SK-N-SH (cell line): ENCODE measurements around the gene TIMM10. TPM values are rescaled to one million over a fixed set of nuclear protein-coding genes. Genes with fewer than 3 reads are reported as not detected.
A peak's percentile ranks its signal among the peaks of the same experiment; 100 is the strongest.

Experiments
- CTCF ChIA-PET: fragments of 300-600, 350-600 bp; formaldehyde crosslinking; extraction: SDS; loops from one replicate; lab custom pipeline; 2021; lab: Yijun Ruan, JAX
- POLR2A ChIA-PET: fragments of 350-600 bp; sonication (Branson Sonifier 250); formaldehyde crosslinking; extraction: SDS; loops from one replicate; lab custom pipeline; 2020; ENCODE audit warnings: antibody characterized with exemption, inconsistent platforms; lab: Yijun Ruan, JAX
- DNase-seq: peaks from one replicate; pipeline ENCODE4 v3.0.0; 2012
- H2AFZ ChIP-seq: fragments of 200-600 bp; sonication (generic); 2 replicates; pipeline ENCODE4 v1.8.1; 2016; ENCODE audit warnings: antibody characterized with exemption, mild to moderate bottlenecking, low read depth
- H3F3A ChIP-seq: fragments of 200-600 bp; sonication (generic); replicated peaks from 2 replicates; pipeline ENCODE3; 2016; ENCODE audit warnings: antibody characterized with exemption, mild to moderate bottlenecking; ENCODE audit not compliant: insufficient read depth
- H3K27ac ChIP-seq, 2 experiments: fragments of 200-500 bp in 1 of 2; fragments of 200-600 bp in 1 of 2; sonication (Bioruptor generic) in 1 of 2; sonication (generic), shearing (Covaris generic) in 1 of 2; 2 replicates each; pipeline versions ENCODE4 v1.5.1 to v1.6.1; 2014 to 2016; ENCODE audit warnings: low read depth in 2 of 2, inconsistent platforms in 1 of 2, low read length in 1 of 2, mild to moderate bottlenecking in 1 of 2, mixed read lengths in 1 of 2
- H3K27me3 ChIP-seq: fragments of 200-600 bp; sonication (generic), shearing (Covaris generic); 2 replicates; pipeline ENCODE4 v1.6.1; 2016; ENCODE audit warnings: mixed run types; ENCODE audit not compliant: insufficient read depth
- H3K36me3 ChIP-seq, 2 experiments: fragments of 200-500 bp in 1 of 2; fragments of 200-600 bp in 1 of 2; sonication (Bioruptor generic) in 1 of 2; sonication (generic) in 1 of 2; replicated peaks in 1 of 2; 2 replicates each; pipeline versions ENCODE3 to v1.5.1; 2014 to 2016; ENCODE audit warnings: low read length in 1 of 2, mild to moderate bottlenecking in 1 of 2; ENCODE audit not compliant: insufficient read depth in 2 of 2, control insufficient read depth in 1 of 2
- H3K4me1 ChIP-seq, 2 experiments: fragments of 200-500 bp in 1 of 2; fragments of 200-600 bp in 1 of 2; sonication (Bioruptor generic) in 1 of 2; sonication (generic), shearing (Covaris generic) in 1 of 2; 2 replicates each; pipeline versions ENCODE4 v1.5.1 to v1.6.1; 2014 to 2016; ENCODE audit warnings: low read depth in 1 of 2, low read length in 1 of 2, mixed run types in 1 of 2; ENCODE audit not compliant: insufficient read depth in 2 of 2, control insufficient read depth in 1 of 2
- H3K4me2 ChIP-seq: fragments of 200-600 bp; sonication (generic), shearing (Covaris generic); 2 replicates; pipeline ENCODE4 v1.6.1; 2017; ENCODE audit warnings: mixed run types
- H3K4me3 ChIP-seq, 2 experiments: fragments of 200-500 bp in 1 of 2; fragments of 200-600 bp in 1 of 2; sonication (Bioruptor generic) in 1 of 2; sonication (generic), shearing (Covaris generic) in 1 of 2; 2 replicates each; pipeline versions ENCODE4 v1.5.1 to v1.8.1; 2014 to 2016; ENCODE audit warnings: low read depth in 2 of 2, inconsistent platforms in 1 of 2, low read length in 1 of 2, mild to moderate bottlenecking in 1 of 2, mixed read lengths in 1 of 2, moderate library complexity in 1 of 2
- H3K79me2 ChIP-seq: fragments of 200-600 bp; sonication (generic); 2 replicates; pipeline ENCODE4 v1.8.1; 2017; ENCODE audit warnings: mild to moderate bottlenecking; ENCODE audit not compliant: insufficient read depth
- H3K9ac ChIP-seq: fragments of 200-600 bp; sonication (generic); 2 replicates; pipeline ENCODE4 v1.6.1; 2017; ENCODE audit warnings: mixed run types
- H3K9me2 ChIP-seq: fragments of 200-600 bp; sonication (generic); 2 replicates; pipeline ENCODE4 v1.6.1; 2017; ENCODE audit warnings: mixed run types
- H3K9me3 ChIP-seq: fragments of 200-600 bp; sonication (generic); 2 replicates; pipeline ENCODE4 v1.6.1; 2017; ENCODE audit warnings: mixed run types, mild to moderate bottlenecking, moderate library complexity
- H4K20me1 ChIP-seq: fragments of 200-600 bp; sonication (generic); 2 replicates; pipeline ENCODE4 v1.6.1; 2017; ENCODE audit warnings: mild to moderate bottlenecking, mixed run types; ENCODE audit not compliant: insufficient read depth
- CHD2 ChIP-seq: fragments of 150-350 bp; IDR thresholded peaks from 2 replicates; pipeline ENCODE4 v1.6.1; 2018; ENCODE audit warnings: low read length; ENCODE audit not compliant: partially characterized antibody
- EP300 ChIP-seq, 2 experiments: IDR thresholded peaks; 2 replicates each; pipeline versions ENCODE4 v1.4.0 to v1.6.1; 2012; ENCODE audit warnings: borderline replicate concordance in 1 of 2, low read depth in 1 of 2, low read length in 1 of 2
- FOSL2 ChIP-seq: IDR thresholded peaks from 2 replicates; pipeline ENCODE4 v1.4.0; 2012; ENCODE audit warnings: low read depth, mild to moderate bottlenecking, moderate library complexity, borderline replicate concordance
- FOXJ3 ChIP-seq: sonication (generic); formaldehyde crosslinking; IDR thresholded peaks from 2 replicates; pipeline ENCODE4 v1.5.1; 2020; ENCODE audit warnings: mild to moderate bottlenecking, missing genetic modification reagents
- GATA2 ChIP-seq: sonication (generic); formaldehyde crosslinking; IDR thresholded peaks from 2 replicates; pipeline ENCODE4 v1.5.0; 2020; ENCODE audit warnings: mild to moderate bottlenecking, missing genetic modification reagents
- MAX ChIP-seq: IDR thresholded peaks from 2 replicates; pipeline ENCODE4 v1.4.0; 2012; ENCODE audit warnings: low read depth
- MXI1 ChIP-seq: IDR thresholded peaks from 2 replicates; pipeline ENCODE4 v1.6.1; 2012; ENCODE audit warnings: mild to moderate bottlenecking, low read depth, low read length, improper control_type of control experiment
- NFIC ChIP-seq: IDR thresholded peaks from 2 replicates; pipeline ENCODE4 v1.4.0; 2012; ENCODE audit warnings: borderline replicate concordance
- POLR2AphosphoS5 ChIP-seq: IDR thresholded peaks from 2 replicates; pipeline ENCODE4 v1.6.1; 2012; ENCODE audit warnings: low read depth, low read length
- TCF12 ChIP-seq: IDR thresholded peaks from 2 replicates; pipeline ENCODE4 v1.4.0; 2012
- USF1 ChIP-seq: IDR thresholded peaks from 2 replicates; pipeline ENCODE4 v1.4.0; 2012; ENCODE audit warnings: low read depth, borderline replicate concordance
- USF2 ChIP-seq: fragments of 150-350 bp; IDR thresholded peaks from 2 replicates; pipeline ENCODE4 v1.6.1; 2017; ENCODE audit warnings: antibody characterized with exemption, low read length, low read depth, borderline replicate concordance
- YY1 ChIP-seq: IDR thresholded peaks from 2 replicates; pipeline ENCODE4 v1.4.0; 2012; ENCODE audit warnings: low read depth, mild to moderate bottlenecking
- WGBS: methylation state at CpG from one replicate; pipeline ENCODE4 v1.1.6; 2017; ENCODE audit warnings: low lambda C conversion rate; 5-methylcytosine and 5-hydroxymethylcytosine counted together
- polyA plus RNA-seq, 3 experiments: library from polyadenylated mRNA; depleted of rRNA; stranded (reverse); fragments of >200 nt; gene quantifications; 2 replicates each; pipeline ENCODE4 v1.2.3, GENCODE V29; 2012

TIMM10 gene
- polyA plus RNA-seq, 1 of the 3 experiments (the other 2 are of a cell fraction), result 179 TPM

DNA sequence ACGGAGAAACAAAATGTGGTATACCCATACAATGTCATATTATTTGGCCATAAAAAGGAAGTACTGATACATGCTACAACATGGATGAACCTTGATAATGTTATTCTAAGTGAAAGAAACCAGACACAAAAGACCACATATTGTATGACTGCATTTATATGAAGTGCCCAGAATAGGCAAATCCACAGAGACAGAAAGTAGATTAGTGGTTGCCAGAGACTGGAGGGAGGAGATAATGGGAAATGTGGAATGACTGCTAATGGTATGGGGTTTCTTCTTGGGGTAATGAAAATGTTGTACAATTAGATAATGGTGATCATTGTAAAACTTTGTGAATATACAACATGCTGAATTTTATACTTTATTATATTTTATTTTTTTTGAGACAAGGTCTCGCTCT is 9.4 kb downstream of the TIMM10 start (continued):
- TF ChIP-seq YY1 (no peak), NFIC (no peak)

- Histone ChIP-seq H3K4me2 (peak overlapping the region; percentile 94), H3K9me3 (no peaks in the 10 kb centered on the region), H4K20me1 (no peaks in the 10 kb centered on the region), H3F3A (no peaks in the 10 kb centered on the region), H3K27me3 (no peaks in the 10 kb centered on the region), H3K4me1 (peaks cover 0 to 9% of the 10 kb centered on the region in 2 experiments; a peak in 1 of 4 replicates), H3K9ac (peak overlapping the region; percentile 40), H3K27ac (no peak overlapping the region), H3K4me3 (peak overlapping the region; percentile 69 to 78), H3K79me2 (no peaks in the 10 kb centered on the region), H3K9me2 (no peaks in the 10 kb centered on the region), H3K36me3 (no peaks in the 10 kb centered on the region), H2AFZ (peak overlapping the region; percentile 85)
- POLR2A ChIA-PET, result interaction anchor here (0.8 to 1.9 kb wide), 2 partner anchors 17 to 22 kb away, joined by 3 to 5 read pairs; no protein-coding TSS in a partner anchor
- CTCF ChIA-PET, result interaction anchor here (0.7 to 6.9 kb wide), 11 partner anchors 12 to 170 kb away, joined by 3 to 106 read pairs (median 18); partner anchors contain the start of genes RTN4RL2, TIMM10 and UBE2L6
- no peak for DNase-seq
- no peak for TF ChIP-seq POLR2AphosphoS5
- TF ChIP-seq GATA2 (CRISPR knock-in tag), result no peak
- no peak for TF ChIP-seq MAX
- no peak for TF ChIP-seq FOSL2
- no peak for TF ChIP-seq CHD2
- TF ChIP-seq NFIC, result no peak
- no peak for TF ChIP-seq EP300 (IDR thresholded peaks at IDR 0.05; ENCODE audit: borderline replicate concordance in 1 of 2, low read depth in 1 of 2, low read length in 1 of 2)
- 34% methylated on average over 5 of the region's 5 CpGs for WGBS
Observed at GRCh38 chr11:57516061-57516443, 14.5 kb downstream of the TIMM10 start.

DNA sequence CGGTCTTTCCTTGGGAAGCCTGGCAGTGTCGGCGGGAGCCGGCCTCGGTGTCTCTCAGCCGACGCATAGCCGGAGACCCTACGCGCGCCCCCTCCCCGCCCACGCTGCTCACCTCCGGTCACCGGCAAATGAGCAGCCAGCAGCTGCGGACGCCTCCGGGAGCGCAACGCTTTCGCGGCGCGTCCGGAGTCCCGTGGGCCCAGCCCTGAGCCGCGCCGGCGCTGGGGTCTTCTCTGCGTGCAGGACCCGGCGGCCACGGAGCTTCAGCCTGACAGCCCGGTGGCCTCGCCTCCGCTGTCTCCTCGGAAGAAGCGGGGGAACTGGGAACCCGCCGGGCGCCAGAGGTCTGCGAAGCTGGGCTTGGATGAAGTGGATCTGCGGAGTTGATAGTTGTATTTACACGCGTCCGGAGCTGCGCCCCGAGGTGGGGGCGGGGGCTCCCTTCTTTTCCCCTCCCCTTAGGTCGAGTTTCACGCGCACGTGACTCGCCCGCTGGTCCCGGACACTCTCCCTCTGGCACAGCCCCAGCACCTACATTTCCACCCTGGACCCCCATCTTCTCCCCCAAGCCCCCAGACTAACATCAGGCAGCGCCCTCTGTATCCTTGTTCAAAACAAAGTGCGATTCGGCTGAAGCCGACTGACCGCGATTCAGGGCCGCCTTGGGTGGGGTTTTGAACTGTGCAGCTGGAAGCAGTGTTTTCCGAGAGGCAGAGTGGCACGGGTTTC is 15.1 kb downstream of the TIMM10 start, which contains the start of gene SLC43A1:
Gene SLC43A1 (minus strand): TSS at position 371 of the 729 bp plus-strand sequence. CDS start 1,591 bp downstream, outside the sequence.
- DNase-seq, result peak; percentile 74
- no peak within 1 kb of the TSS; a peak in 1 of 4 replicates for H3K27ac ChIP-seq
- WGBS, result 3% methylated on average over 23 of the region's 66 CpGs
- peak within 1 kb of the TSS; percentile 85 for H2AFZ ChIP-seq
- POLR2A ChIA-PET, result interaction anchor here (0.8 to 1.9 kb wide), 3 partner anchors 11 to 22 kb away, joined by 3 to 5 read pairs (median 3); no protein-coding TSS in a partner anchor
- H3K9ac ChIP-seq, result peak within 1 kb of the TSS; percentile 40
- H3K4me2 ChIP-seq, result peak within 1 kb of the TSS; percentile 94
- H3F3A ChIP-seq, result no peaks in the 10 kb centered on the region
- TF ChIP-seq USF2 (peak; percentile 47; the same call in 1 of the 2 replicates), FOXJ3 (CRISPR knock-in tag) (no peak), USF1 (peak; percentile 93), MAX (peak; percentile 69; the same call in 1 of the 2 replicates), MXI1 (peak; percentile 83), CHD2 (peak; percentile 21), TCF12 (no peak)
- no peaks in the 10 kb centered on the region for H4K20me1 ChIP-seq
- H3K9me3 ChIP-seq, result no peaks in the 10 kb centered on the region
- no peaks in the 10 kb centered on the region for H3K27me3 ChIP-seq
- peaks cover 0 to 9% of the 10 kb centered on the region in 2 experiments; a peak in 1 of 4 replicates for H3K4me1 ChIP-seq
- CTCF ChIA-PET, result interaction anchor here (0.7 to 6.9 kb wide), 13 partner anchors 13 to 170 kb away, joined by 3 to 106 read pairs (median 14); partner anchors contain the start of genes RTN4RL2, TIMM10 and UBE2L6
- peak within 1 kb of the TSS; percentile 69 to 78 for H3K4me3 ChIP-seq
- no peaks in the 10 kb centered on the region for H3K9me2 ChIP-seq
- no peaks in the 10 kb centered on the region for H3K79me2 ChIP-seq
- no peaks in the 10 kb centered on the region for H3K36me3 ChIP-seq
